Skin epidermis (tissue), 12 donors: ENCODE measurements around the gene OPN1MW2.
"Not testable (repeated sequence)": the region's sequence is repeated elsewhere in the genome, so short reads cannot be mapped to it uniquely, and the experiment has no call there.

Experiments
- H3K27ac ChIP-seq, 21 experiments: fragments of 200-600 bp; sonication (generic) in 11 of 21; one replicate each; pipeline ENCODE4 v1.5.0; 2020; ENCODE audit warnings: mild to moderate bottlenecking in 3 of 21, inconsistent platforms in 2 of 21, moderate library complexity in 2 of 21
- H3K4me3 ChIP-seq, 7 experiments: fragments of 200-600 bp; sonication (generic) in 2 of 7; one replicate each; pipeline ENCODE4 v1.5.0; 2020; ENCODE audit warnings: inconsistent platforms in 2 of 7, mild to moderate bottlenecking in 2 of 7, moderate library complexity in 1 of 7

OPN1MW2 gene

GRCh38 chrX:154258711-154259110 is 39.2 kb downstream of the OPN1MW2 start:
- not testable (repeated sequence) for H3K4me3 ChIP-seq, H3K27ac ChIP-seq

GRCh38 chrX:154263072-154263471 is 43.5 kb downstream of the OPN1MW2 start:
- H3K4me3 ChIP-seq, H3K27ac ChIP-seq: not testable (repeated sequence)

- H3K27ac ChIP-seq, H3K4me3 ChIP-seq: not testable (repeated sequence)
Measured at GRCh38 chrX:154269245-154269644, 49.7 kb downstream of the OPN1MW2 start.
